A673 (cell line): ENCODE measurements around the gene AP1M1. TPM values are rescaled to one million over a fixed set of nuclear protein-coding genes. Genes with fewer than 3 reads are reported as not detected.

Source experiments
- BruUV-seq: library from RNA; stranded (reverse); fragments of 400-500 nt; replicated peaks from 2 replicates; lab custom pipeline; 2021; lab: Mats Ljungman, UMichigan
- CTCF ChIA-PET: fragments of 300-600 bp; sonication (Branson Sonifier 250); formaldehyde crosslinking; loops from one replicate; lab custom pipeline; 2022; ENCODE audit warnings: antibody characterized with exemption; lab: Charles Lee
- POLR2A ChIA-PET: fragments of 300-600 bp; sonication (Branson Sonifier 250); formaldehyde crosslinking; loops from one replicate; lab custom pipeline; 2022; ENCODE audit warnings: antibody characterized with exemption; ENCODE audit not compliant: low non-redundant PET; lab: Charles Lee
- DNase-seq: peaks from one replicate; pipeline ENCODE4 v3.0.0-alpha.2; 2015; ENCODE audit warnings: low spot score
- H3K27ac ChIP-seq: fragments of 200-600 bp; sonication (generic); 2 replicates; pipeline ENCODE4 v1.5.1; 2016; ENCODE audit warnings: mixed run types, low read depth, mild to moderate bottlenecking, mixed read lengths, antibody characterized with exemption, low read length; ENCODE audit not compliant: poor library complexity, severe bottlenecking
- H3K27me3 ChIP-seq: fragments of 200-600 bp; sonication (generic); replicated peaks from 2 replicates; pipeline ENCODE4 v1.6.1; 2017; ENCODE audit warnings: mixed run types, low read depth, mild to moderate bottlenecking, mixed read lengths, antibody characterized with exemption, low read length; ENCODE audit not compliant: insufficient read depth, poor library complexity
- H3K36me3 ChIP-seq: fragments of 200-600 bp; sonication (generic); 2 replicates; pipeline ENCODE4 v1.6.1; 2016; ENCODE audit warnings: mixed run types, mild to moderate bottlenecking, mixed read lengths, antibody characterized with exemption, low read length; ENCODE audit not compliant: insufficient read depth, poor library complexity, severe bottlenecking
- H3K4me1 ChIP-seq: fragments of 200-600 bp; sonication (generic); 2 replicates; pipeline ENCODE4 v1.6.1; 2017; ENCODE audit warnings: mixed run types, mild to moderate bottlenecking, mixed read lengths, antibody characterized with exemption, low read length; ENCODE audit not compliant: insufficient read depth, poor library complexity, severe bottlenecking
- H3K4me3 ChIP-seq: fragments of 200-600 bp; sonication (generic); 2 replicates; pipeline ENCODE4 v1.5.1; 2016; ENCODE audit warnings: low read depth, mixed run types, mild to moderate bottlenecking, mixed read lengths, low read length; ENCODE audit not compliant: poor library complexity, severe bottlenecking
- H3K9me3 ChIP-seq: fragments of 200-600 bp; sonication (generic); 2 replicates; pipeline ENCODE4 v1.6.1; 2016; ENCODE audit warnings: mixed run types, low read depth, mild to moderate bottlenecking, mixed read lengths, antibody characterized with exemption, low read length; ENCODE audit not compliant: poor library complexity, severe bottlenecking
- CTCF ChIP-seq: fragments of 300-800, 200-600 bp; sonication (generic); conservative IDR thresholded peaks from 2 replicates; pipeline ENCODE4 v1.5.1; 2017; ENCODE audit warnings: low read depth, mild to moderate bottlenecking, antibody characterized with exemption, low read length, moderate library complexity, mixed read lengths
- EZH2 ChIP-seq: fragments of 200-600 bp; sonication (generic); IDR thresholded peaks from 2 replicates; pipeline ENCODE4 v1.6.1; 2017; ENCODE audit warnings: borderline replicate concordance, low read depth, mild to moderate bottlenecking, mixed read lengths, antibody characterized with exemption, low read length; ENCODE audit not compliant: poor library complexity, severe bottlenecking
- intact Hi-C: fragments of 100-400 bp; cut with micrococcal nuclease; formaldehyde crosslinking; loops from one replicate; pipeline ENCODE4 v1.10.0; 2022; ENCODE audit not compliant: unreplicated experiment
- total RNA-seq: library from RNA; stranded (reverse); gene quantifications from 2 replicates; pipeline ENCODE4 v1.2.3, GENCODE V29; 2021

AP1M1 gene
- total RNA-seq, 1 experiment from 2014 or later, result 105 TPM

DNA sequence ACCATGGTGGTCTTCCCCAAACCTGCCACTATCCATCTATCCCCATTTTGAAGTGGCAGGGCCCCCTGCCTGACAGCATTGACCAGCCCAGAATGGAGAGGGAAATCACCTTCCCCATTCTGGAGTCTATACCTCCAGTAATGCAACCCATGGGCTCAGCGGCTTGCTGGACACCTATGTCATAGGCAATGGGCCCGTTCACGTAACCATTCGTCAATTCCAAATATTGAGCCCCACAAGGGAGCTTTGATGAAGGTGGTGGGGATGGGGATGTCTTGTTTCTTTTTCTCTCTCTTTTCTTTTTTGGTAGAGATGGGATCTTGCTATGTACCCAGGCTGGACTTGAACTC is 63.1 kb downstream of the AP1M1 start:
- Histone ChIP-seq H3K27me3 (no peaks in the 10 kb centered on the region), H3K4me3 (no peak overlapping the region), H3K27ac (no peak overlapping the region), H3K36me3 (no peaks in the 10 kb centered on the region), H3K4me1 (no peaks in the 10 kb centered on the region), H3K9me3 (no peaks in the 10 kb centered on the region)
- POLR2A ChIA-PET, result no interaction called here
- CTCF ChIA-PET, result no interaction called here
- BruUV-seq, result no TSS peak
- intact Hi-C loops, result no loop called here
- no peak for DNase-seq
- TF ChIP-seq EZH2 (no peak), CTCF (no peak)

GRCh38 chr19:16261584-16262368 is 64.1 kb downstream of the AP1M1 start:
- BruUV-seq, result no TSS peak

GRCh38 chr19:16262618-16263017 is 64.9 kb downstream of the AP1M1 start:
- Histone ChIP-seq H3K27ac (no peak overlapping the region), H3K36me3 (no peaks in the 10 kb centered on the region), H3K4me3 (no peak overlapping the region), H3K4me1 (no peaks in the 10 kb centered on the region), H3K9me3 (no peaks in the 10 kb centered on the region), H3K27me3 (no peaks in the 10 kb centered on the region)
- no peak for DNase-seq
- CTCF ChIA-PET, result no interaction called here
- TF ChIP-seq CTCF (no peak), EZH2 (no peak)
- no TSS peak for BruUV-seq
- intact Hi-C loops, result no loop called here
- POLR2A ChIA-PET, result no interaction called here

More at GRCh38 chr19:16261584-16262368, 64.1 kb downstream of the AP1M1 start:
- no peak for DNase-seq
- Histone ChIP-seq H3K9me3 (no peaks in the 10 kb centered on the region), H3K4me1 (no peaks in the 10 kb centered on the region), H3K36me3 (no peaks in the 10 kb centered on the region), H3K27me3 (no peaks in the 10 kb centered on the region), H3K27ac (no peak overlapping the region), H3K4me3 (no peak overlapping the region)
- TF ChIP-seq EZH2 (no peak), CTCF (no peak)
- intact Hi-C loops, result no loop called here
- ChIA-PET POLR2A (interaction anchor here (0.6 kb wide), 1 partner anchor 8 kb away, joined by 5 read pairs; no protein-coding TSS in a partner anchor), CTCF (no interaction called here)
